ENCODE data around the gene PTPN2.

The PTPN2 gene

DNA sequence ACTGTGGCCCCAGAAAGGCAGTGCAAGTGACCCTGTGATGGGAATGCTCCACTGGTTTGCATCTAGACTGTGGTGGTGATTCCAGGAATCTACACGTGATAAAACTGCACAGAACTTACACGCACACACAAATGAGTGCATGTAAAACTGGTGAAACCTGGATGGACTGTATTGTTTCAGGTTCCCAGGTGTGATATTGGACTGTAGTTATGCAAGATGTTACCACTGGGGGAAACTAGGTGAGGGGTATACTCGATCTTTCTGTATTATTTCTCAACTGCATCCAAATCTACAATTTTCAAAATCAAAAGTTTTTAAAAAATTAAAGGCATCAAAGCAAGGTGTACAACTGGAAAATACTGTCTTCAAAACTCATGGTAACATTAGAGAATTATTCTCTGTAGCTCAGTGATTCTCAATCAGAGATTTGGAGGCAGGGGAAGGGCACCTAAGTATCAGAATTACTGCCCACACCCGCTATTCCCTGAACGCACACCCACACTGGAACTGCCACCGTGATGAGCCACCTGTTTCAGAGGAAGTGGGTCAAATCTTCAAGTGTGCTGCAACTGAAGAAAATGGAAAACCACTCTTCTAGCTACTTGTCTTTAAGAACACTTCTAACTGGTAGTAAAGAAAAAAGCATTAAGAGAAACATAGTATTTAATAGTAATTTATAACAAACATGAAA, 26.7 kb downstream of the PTPN2 start:
- DNase-seq, result no peak

DNA sequence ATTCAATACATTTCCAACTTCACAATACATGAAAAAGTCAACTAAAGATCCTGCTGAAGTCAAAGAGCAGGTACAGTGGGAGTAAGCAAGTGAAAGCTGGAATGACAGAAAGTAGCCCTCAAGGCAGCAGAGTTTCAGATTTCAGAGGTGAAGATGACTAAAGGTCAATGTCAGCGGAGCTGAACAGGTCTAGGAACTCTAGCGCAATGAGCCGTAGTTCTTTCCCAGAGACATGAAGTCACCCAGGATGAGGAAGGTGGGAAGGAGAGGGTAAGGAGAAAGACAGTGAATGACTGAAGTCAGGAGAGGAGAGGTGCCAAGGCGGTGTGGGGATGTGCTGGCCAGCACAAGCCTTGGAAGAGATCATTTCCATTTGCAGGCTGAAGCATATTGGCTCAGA, 28.1 kb downstream of the PTPN2 start:
- no peak for DNase-seq

GRCh38 chr18:12852566-12853315, 31.3 kb downstream of the PTPN2 start:
- no peak for DNase-seq

GRCh38 chr18:12851716-12852115, 32.3 kb downstream of the PTPN2 start:
- DNase-seq, result no peak

- DNase-seq, result no peak
Observed at GRCh38 chr18:12849548-12849947, 34.5 kb downstream of the PTPN2 start.

DNA sequence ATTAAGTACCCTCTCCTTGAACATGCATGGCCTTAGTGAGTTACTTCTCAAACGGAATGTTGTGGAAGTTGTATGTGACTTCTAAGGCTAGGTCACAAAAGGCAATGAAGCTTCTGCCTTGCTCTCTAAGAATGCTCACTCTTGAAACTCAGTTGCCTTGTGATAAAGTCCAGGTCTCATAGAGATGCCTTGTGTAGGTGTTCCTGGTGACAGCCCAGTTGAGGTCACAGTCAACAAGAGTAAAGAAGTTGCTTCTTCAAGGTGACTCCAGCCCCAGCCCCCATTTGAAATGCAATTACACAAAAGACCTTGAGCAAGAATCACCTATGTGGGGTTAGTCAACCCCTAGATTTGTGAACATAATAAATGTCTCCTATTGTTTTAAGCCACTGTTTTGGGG, 35.6 kb downstream of the PTPN2 start:
- DNase-seq, result no peak

GRCh38 chr18:12844391-12844790, 39.6 kb downstream of the PTPN2 start:
- no peak for DNase-seq

DNA sequence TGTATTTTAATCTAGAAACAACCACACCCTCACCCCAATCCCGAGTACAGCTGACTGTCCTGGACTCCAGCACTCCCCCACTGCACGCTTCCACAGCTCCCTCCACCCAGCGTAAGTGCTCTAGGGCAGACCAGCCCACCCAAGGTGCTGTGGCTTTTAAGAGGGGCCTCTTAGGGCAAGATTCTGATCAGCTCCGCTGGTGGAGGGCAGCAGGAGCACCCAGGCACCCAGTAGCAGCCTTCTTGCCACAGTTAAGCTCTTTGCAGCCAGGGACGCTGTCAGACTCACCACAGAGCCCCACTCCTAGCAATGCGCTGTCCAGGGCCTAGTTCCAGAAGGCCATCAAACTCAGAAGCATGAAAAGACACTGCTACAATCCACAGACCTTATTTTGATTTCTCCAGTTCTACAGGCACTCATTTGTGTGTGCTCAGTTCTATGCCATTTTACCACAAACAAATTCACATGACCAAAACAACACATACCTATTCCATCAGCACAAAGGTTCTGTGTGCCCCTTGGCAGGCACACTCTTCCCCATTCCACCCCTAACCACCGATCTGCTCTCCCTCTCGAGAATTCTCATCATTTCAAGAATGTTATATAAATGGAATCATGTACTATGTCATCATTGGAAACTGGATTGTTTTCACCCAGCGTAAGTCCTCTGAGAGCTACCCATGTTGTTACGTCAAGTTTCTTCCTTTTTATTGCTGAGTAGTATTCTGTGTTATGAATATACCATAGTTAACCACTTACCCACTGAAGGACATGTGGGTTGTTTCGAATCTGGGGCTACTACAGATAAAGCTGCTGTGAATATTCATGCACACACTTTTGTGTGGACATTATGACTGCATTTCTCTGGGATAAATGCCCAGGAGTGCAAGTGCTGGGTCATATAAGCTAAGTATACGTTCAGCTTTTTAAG, 40.4 kb downstream of the PTPN2 start:
- DNase-seq, result no peak

DNA sequence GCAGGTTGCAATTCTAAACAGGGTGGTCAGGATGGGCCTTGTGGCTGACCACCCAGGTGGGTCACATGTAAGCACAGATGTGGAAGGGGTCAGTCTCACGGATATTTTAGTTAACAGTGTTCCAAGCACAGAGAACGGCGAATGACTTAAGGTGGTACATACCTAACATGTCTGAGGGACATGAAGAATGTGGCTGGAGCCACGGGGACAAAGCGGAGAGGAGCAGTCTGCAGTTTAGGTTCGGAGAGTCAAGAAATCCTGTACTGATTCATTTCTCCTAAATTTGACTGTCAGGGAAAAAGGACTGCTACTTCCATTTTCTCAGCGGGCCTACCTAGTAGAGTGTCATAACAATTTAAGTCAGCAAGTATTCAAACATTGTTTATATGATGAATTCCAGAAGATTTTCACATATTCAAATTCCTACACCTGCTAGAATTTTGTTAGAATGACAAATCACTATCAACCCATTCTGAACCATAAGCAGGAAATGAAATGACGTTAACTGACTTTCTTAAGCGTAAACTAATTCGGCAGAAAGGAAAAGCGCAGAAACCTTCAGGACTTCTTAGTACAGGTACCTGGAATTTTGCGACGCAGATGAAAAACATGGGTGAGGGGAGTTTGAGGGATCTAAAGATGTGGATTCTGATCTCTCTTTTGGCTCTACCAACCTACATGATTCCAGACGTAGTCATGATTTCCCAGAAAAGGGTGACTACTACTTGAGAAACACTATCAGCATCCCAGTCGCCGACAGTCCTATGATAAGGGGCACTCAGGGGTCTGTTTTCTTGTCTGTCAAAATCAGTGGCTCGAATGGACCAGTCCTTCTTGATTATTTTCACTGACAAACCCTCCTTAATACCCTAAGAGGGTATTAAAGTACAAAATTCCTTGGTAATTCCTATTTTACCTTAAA, 41.3 kb downstream of the PTPN2 start:
- DNase-seq, result no peak

DNA sequence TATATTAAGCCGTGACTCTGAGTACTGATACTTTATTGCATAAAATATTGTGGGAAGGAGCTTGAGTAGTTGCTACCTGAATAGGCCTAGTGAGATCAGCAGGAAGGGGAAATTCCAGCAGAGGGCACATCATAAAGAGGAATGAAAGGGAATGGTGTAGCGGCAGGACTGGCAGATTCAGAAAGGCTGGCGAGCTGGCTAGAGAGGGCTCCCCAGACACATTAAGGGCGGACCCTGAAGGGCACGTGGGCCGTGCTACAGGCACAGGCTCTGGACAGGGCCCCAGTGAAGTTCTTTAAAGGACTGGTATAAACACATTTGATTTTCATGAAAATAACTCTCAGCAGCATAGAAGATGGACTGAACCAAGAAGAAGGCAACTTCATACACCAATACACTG, 43.0 kb downstream of the PTPN2 start:
- DNase-seq, result no peak

- no peak for DNase-seq
Observed at GRCh38 chr18:12840382-12840781, 43.7 kb downstream of the PTPN2 start.

- DNase-seq, result no peak
Observed at GRCh38 chr18:12839526-12840196, 44.4 kb downstream of the PTPN2 start.

GRCh38 chr18:12839057-12839525, 44.9 kb downstream of the PTPN2 start:
- DNase-seq, result no peak

DNA sequence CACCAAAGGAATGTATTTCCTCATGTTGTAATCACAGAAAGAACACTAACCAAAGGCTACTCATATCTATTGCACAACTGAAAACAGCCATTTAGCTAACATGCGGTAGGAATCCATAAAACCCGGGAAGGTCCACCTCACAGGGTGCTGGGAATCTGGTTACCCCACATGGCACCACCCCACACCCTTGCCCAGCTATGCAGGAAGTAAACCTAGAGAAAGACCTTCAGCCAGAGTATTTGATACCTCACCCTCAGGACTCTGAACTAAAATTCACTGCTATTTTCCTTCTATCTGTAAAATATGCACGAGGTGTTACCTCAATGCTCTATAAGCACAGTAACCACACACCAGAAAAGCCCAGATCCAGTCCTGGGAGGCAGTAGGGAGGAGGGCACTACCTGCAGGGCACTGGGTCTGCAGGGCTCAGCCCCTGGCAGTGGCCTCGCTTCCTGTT, 45.8 kb downstream of the PTPN2 start:
- DNase-seq, result no peak

DNA sequence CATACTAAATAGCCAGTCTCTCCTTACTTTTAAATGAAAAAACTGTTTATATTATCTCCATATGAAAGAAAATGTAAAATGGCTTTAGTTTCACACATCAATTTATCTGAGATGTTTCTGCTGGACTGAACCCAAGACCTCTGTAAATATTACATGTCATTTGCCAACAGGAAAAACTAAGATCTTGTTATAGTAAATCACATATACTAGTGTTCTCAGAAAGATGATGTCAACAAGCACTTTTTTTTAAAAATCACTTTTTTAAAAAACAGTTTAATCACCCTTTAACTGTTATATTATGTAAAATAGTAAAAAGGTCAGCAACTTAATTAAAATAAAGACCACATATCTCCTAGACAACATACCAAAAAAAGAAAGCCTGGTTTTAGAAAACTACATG, 46.3 kb downstream of the PTPN2 start:
- no peak for DNase-seq

DNA sequence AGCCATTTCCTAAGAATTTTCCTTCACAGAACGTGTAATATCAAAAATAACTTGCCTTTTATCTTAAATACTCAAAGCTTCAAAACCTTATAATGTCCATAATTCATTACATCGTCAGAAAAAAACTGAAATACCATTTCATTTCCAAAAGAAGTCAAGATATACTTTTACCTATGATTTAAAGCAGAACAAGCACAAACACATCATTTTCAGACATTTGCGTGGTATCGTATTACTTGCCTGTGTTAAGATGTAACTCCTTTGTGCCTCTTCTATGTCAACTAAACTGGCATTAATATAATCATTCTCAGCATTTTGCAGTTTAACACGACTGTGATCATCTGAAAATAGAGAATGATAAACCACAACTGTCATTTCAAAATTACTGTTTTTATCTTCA, 47.5 kb downstream of the PTPN2 start:
- no peak for DNase-seq

GRCh38 chr18:12828116-12829051, 55.7 kb downstream of the PTPN2 start:
- DNase-seq, result no peak

GRCh38 chr18:12827588-12827987, 56.4 kb downstream of the PTPN2 start:
- DNase-seq, result no peak

- no peak for DNase-seq
Observed at GRCh38 chr18:12825230-12825629, 58.8 kb downstream of the PTPN2 start.

GRCh38 chr18:12823892-12824291, 60.1 kb downstream of the PTPN2 start:
- no peak for DNase-seq
